ENCODE results near the gene PRKAR1B. TPM values are rescaled to one million over a fixed set of nuclear protein-coding genes. Genes with fewer than 3 reads are reported as not detected.

Gene PRKAR1B
- total RNA-seq, 1 experiment from 2014 or later: 9.6 TPM

GRCh38 chr7:573933-574381 lies 153.1 kb downstream of the PRKAR1B start:
- Histone ChIP-seq H3K9me2 (replicated peaks; ENCODE audit: insufficient read depth, low read length) (no peaks in the 10 kb centered on the region), H3K4me3 (ENCODE audit: low read length) (no peak overlapping the region)

GRCh38 chr7:573269-573932 lies 153.7 kb downstream of the PRKAR1B start:
- Histone ChIP-seq H3K4me1 (ENCODE audit: low read length) (no peaks in the 10 kb centered on the region), H2AFZ (ENCODE audit: low read length) (no peak overlapping the region), H3K36me3 (ENCODE audit: insufficient read depth, low read length) (peaks cover 11% of the 10 kb centered on the region), H3K9me2 (replicated peaks; ENCODE audit: insufficient read depth, low read length) (no peaks in the 10 kb centered on the region), H3K9me3 (ENCODE audit: low read length) (no peaks in the 10 kb centered on the region; the same call in 1 of the 2 replicates), H3K9ac (ENCODE audit: low read length) (no peak overlapping the region), H3K79me2 (ENCODE audit: low read length) (no peaks in the 10 kb centered on the region), H3K4me3 (ENCODE audit: low read length) (no peak overlapping the region), H4K20me1 (ENCODE audit: insufficient read depth, low read depth, low read length) (no peaks in the 10 kb centered on the region), H3K27me3 (ENCODE audit: low read length) (no peaks in the 10 kb centered on the region), H3K4me2 (ENCODE audit: low read depth, low read length, poor library complexity, severe bottlenecking) (no peak overlapping the region), H3K27ac (ENCODE audit: low read length) (no peak overlapping the region)
- DNase-seq: no peak

More at GRCh38 chr7:573933-574381, 153.1 kb downstream of the PRKAR1B start:
- no peaks in the 10 kb centered on the region for H3K4me1 ChIP-seq (ENCODE audit: low read length)
- H3K79me2 ChIP-seq (ENCODE audit: low read length): no peaks in the 10 kb centered on the region
- H4K20me1 ChIP-seq (ENCODE audit: insufficient read depth, low read depth, low read length): no peaks in the 10 kb centered on the region
- H3K9ac ChIP-seq (ENCODE audit: low read length): no peak overlapping the region
- H3K4me2 ChIP-seq (ENCODE audit: low read depth, low read length, poor library complexity, severe bottlenecking): no peak overlapping the region
- no peaks in the 10 kb centered on the region; the same call in 1 of the 2 replicates for H3K9me3 ChIP-seq (ENCODE audit: low read length)
- H3K36me3 ChIP-seq (ENCODE audit: insufficient read depth, low read length): peaks cover 13% of the 10 kb centered on the region
- no peak for DNase-seq
- H2AFZ ChIP-seq (ENCODE audit: low read length): no peak overlapping the region
- no peaks in the 10 kb centered on the region for H3K27me3 ChIP-seq (ENCODE audit: low read length)
- H3K27ac ChIP-seq (ENCODE audit: low read length): no peak overlapping the region

- no peak for DNase-seq
- Histone ChIP-seq H3K4me2 (ENCODE audit: low read depth, low read length, poor library complexity, severe bottlenecking) (no peak overlapping the region), H3K4me3 (ENCODE audit: low read length) (no peak overlapping the region), H3K79me2 (ENCODE audit: low read length) (no peaks in the 10 kb centered on the region), H3K36me3 (ENCODE audit: insufficient read depth, low read length) (peaks cover 3% of the 10 kb centered on the region; the same call in 1 of the 2 replicates), H3K9me3 (ENCODE audit: low read length) (no peaks in the 10 kb centered on the region; the same call in 1 of the 2 replicates), H3K4me1 (ENCODE audit: low read length) (no peaks in the 10 kb centered on the region), H3K27ac (ENCODE audit: low read length) (no peak overlapping the region), H3K9ac (ENCODE audit: low read length) (no peak overlapping the region), H2AFZ (ENCODE audit: low read length) (no peak overlapping the region), H3K27me3 (ENCODE audit: low read length) (no peaks in the 10 kb centered on the region), H4K20me1 (ENCODE audit: insufficient read depth, low read depth, low read length) (no peaks in the 10 kb centered on the region), H3K9me2 (replicated peaks; ENCODE audit: insufficient read depth, low read length) (no peaks in the 10 kb centered on the region)
Measured at GRCh38 chr7:572416-573268, 154.4 kb downstream of the PRKAR1B start.

- H3K27me3 ChIP-seq (ENCODE audit: low read length): no peaks in the 10 kb centered on the region
- H3K4me3 ChIP-seq (ENCODE audit: low read length): no peak overlapping the region
- no peaks in the 10 kb centered on the region for H3K79me2 ChIP-seq (ENCODE audit: low read length)
- peaks cover 3% of the 10 kb centered on the region; the same call in 1 of the 2 replicates for H3K9me3 ChIP-seq (ENCODE audit: low read length)
- H3K27ac ChIP-seq (ENCODE audit: low read length): no peak overlapping the region
- no peak overlapping the region for H3K9ac ChIP-seq (ENCODE audit: low read length)
- DNase-seq: no peak
- no peak overlapping the region for H2AFZ ChIP-seq (ENCODE audit: low read length)
- H3K9me2 ChIP-seq (replicated peaks; ENCODE audit: insufficient read depth, low read length): no peaks in the 10 kb centered on the region
- H4K20me1 ChIP-seq (ENCODE audit: insufficient read depth, low read depth, low read length): no peaks in the 10 kb centered on the region
- no peak overlapping the region for H3K4me2 ChIP-seq (ENCODE audit: low read depth, low read length, poor library complexity, severe bottlenecking)
- no peaks in the 10 kb centered on the region for H3K4me1 ChIP-seq (ENCODE audit: low read length)
- H3K36me3 ChIP-seq (ENCODE audit: insufficient read depth, low read length): no peaks in the 10 kb centered on the region
Measured at GRCh38 chr7:571718-572415, 155.2 kb downstream of the PRKAR1B start.

GRCh38 chr7:571096-571717 lies 155.9 kb downstream of the PRKAR1B start:
- no peaks in the 10 kb centered on the region for H3K9me2 ChIP-seq (replicated peaks; ENCODE audit: insufficient read depth, low read length)
- no peak overlapping the region for H3K9ac ChIP-seq (ENCODE audit: low read length)
- no peak overlapping the region for H3K4me2 ChIP-seq (ENCODE audit: low read depth, low read length, poor library complexity, severe bottlenecking)
- H3K27ac ChIP-seq (ENCODE audit: low read length): no peak overlapping the region
- no peaks in the 10 kb centered on the region for H4K20me1 ChIP-seq (ENCODE audit: insufficient read depth, low read depth, low read length)
- no peak for DNase-seq
- H3K4me1 ChIP-seq (ENCODE audit: low read length): no peaks in the 10 kb centered on the region
- H3K4me3 ChIP-seq (ENCODE audit: low read length): no peak overlapping the region
- peaks cover 5% of the 10 kb centered on the region; the same call in 1 of the 2 replicates for H3K9me3 ChIP-seq (ENCODE audit: low read length)
- no peak overlapping the region for H2AFZ ChIP-seq (ENCODE audit: low read length)
- no peaks in the 10 kb centered on the region for H3K79me2 ChIP-seq (ENCODE audit: low read length)
- H3K36me3 ChIP-seq (ENCODE audit: insufficient read depth, low read length): no peaks in the 10 kb centered on the region
- no peaks in the 10 kb centered on the region for H3K27me3 ChIP-seq (ENCODE audit: low read length)

- no peak overlapping the region for H2AFZ ChIP-seq (ENCODE audit: low read length)
- H3K79me2 ChIP-seq (ENCODE audit: low read length): no peaks in the 10 kb centered on the region
- H3K9ac ChIP-seq (ENCODE audit: low read length): no peak overlapping the region
- H4K20me1 ChIP-seq (ENCODE audit: insufficient read depth, low read depth, low read length): no peaks in the 10 kb centered on the region
- H3K27ac ChIP-seq (ENCODE audit: low read length): no peak overlapping the region
- H3K9me2 ChIP-seq (replicated peaks; ENCODE audit: insufficient read depth, low read length): no peaks in the 10 kb centered on the region
- H3K4me1 ChIP-seq (ENCODE audit: low read length): no peaks in the 10 kb centered on the region
- H3K4me3 ChIP-seq (ENCODE audit: low read length): no peak overlapping the region
- H3K27me3 ChIP-seq (ENCODE audit: low read length): no peaks in the 10 kb centered on the region
- H3K4me2 ChIP-seq (ENCODE audit: low read depth, low read length, poor library complexity, severe bottlenecking): no peak overlapping the region
- DNase-seq: no peak
- H3K36me3 ChIP-seq (ENCODE audit: insufficient read depth, low read length): no peaks in the 10 kb centered on the region
- peaks cover 5% of the 10 kb centered on the region; the same call in 1 of the 2 replicates for H3K9me3 ChIP-seq (ENCODE audit: low read length)
Measured at GRCh38 chr7:570801-571070, 156.3 kb downstream of the PRKAR1B start.

- H3K9me3 ChIP-seq (ENCODE audit: low read length): peaks cover 5% of the 10 kb centered on the region; the same call in 1 of the 2 replicates
- DNase-seq: no peak
- H3K27me3 ChIP-seq (ENCODE audit: low read length): no peaks in the 10 kb centered on the region
- H2AFZ ChIP-seq (ENCODE audit: low read length): no peak overlapping the region
- no peaks in the 10 kb centered on the region for H3K9me2 ChIP-seq (replicated peaks; ENCODE audit: insufficient read depth, low read length)
- H3K4me2 ChIP-seq (ENCODE audit: low read depth, low read length, poor library complexity, severe bottlenecking): no peak overlapping the region
- H3K4me1 ChIP-seq (ENCODE audit: low read length): no peaks in the 10 kb centered on the region
- no peak overlapping the region for H3K4me3 ChIP-seq (ENCODE audit: low read length)
- H3K36me3 ChIP-seq (ENCODE audit: insufficient read depth, low read length): no peaks in the 10 kb centered on the region
- no peaks in the 10 kb centered on the region for H3K79me2 ChIP-seq (ENCODE audit: low read length)
- H3K27ac ChIP-seq (ENCODE audit: low read length): no peak overlapping the region
- H3K9ac ChIP-seq (ENCODE audit: low read length): no peak overlapping the region
- no peaks in the 10 kb centered on the region for H4K20me1 ChIP-seq (ENCODE audit: insufficient read depth, low read depth, low read length)
Measured at GRCh38 chr7:569996-570800, 156.9 kb downstream of the PRKAR1B start.

Data from Karpas-422 (cell line).